K562 (cell line): ENCODE measurements around the gene SMIM35. TPM values are rescaled to one million over a fixed set of nuclear protein-coding genes. Genes with fewer than 3 reads are reported as not detected.

ENCODE experiments used
- AFF1 ChIP-seq, 2 experiments: fragments of 450-650 bp; IDR thresholded peaks; 2 replicates each; pipeline ENCODE4 v1.6.1; 2018; ENCODE audit warnings: mild to moderate bottlenecking in 2 of 2, low read depth in 1 of 2; ENCODE audit not compliant: partially characterized antibody in 2 of 2
- BMI1 ChIP-seq: fragments of 150-350 bp; IDR thresholded peaks from 2 replicates; pipeline ENCODE4 v1.6.1; 2014; ENCODE audit warnings: low read length
- CTCF ChIP-seq, 3 experiments: IDR thresholded peaks in 2 of 3; conservative IDR thresholded peaks in 1 of 3; 2 replicates each; pipeline ENCODE4 v1.5.1; 2011 to 2012; ENCODE audit warnings: low read length in 3 of 3, mild to moderate bottlenecking in 3 of 3, control low read depth in 2 of 3, improper control_type of control experiment in 1 of 3, inconsistent platforms in 1 of 3, low read depth in 1 of 3, mixed read lengths in 1 of 3, moderate library complexity in 1 of 3; ENCODE audit not compliant: insufficient read depth in 2 of 3
- DLX4 ChIP-seq: fragments of 250-450 bp; sonication (Bioruptor Pico); IDR thresholded peaks from 2 replicates; pipeline ENCODE4 v1.6.1; 2021; ENCODE audit warnings: mild to moderate bottlenecking
- GABPB2 ChIP-seq: fragments of 250-450 bp; sonication (Bioruptor Pico); conservative IDR thresholded peaks from 2 replicates; pipeline ENCODE4 v1.5.1; 2021; ENCODE audit warnings: mild to moderate bottlenecking
- GATA2 ChIP-seq: sonication (generic); formaldehyde crosslinking; IDR thresholded peaks from 2 replicates; pipeline ENCODE4 v1.4.0; 2020; ENCODE audit warnings: mild to moderate bottlenecking, missing genetic modification reagents
- HINFP ChIP-seq: fragments of 450-650 bp; conservative IDR thresholded peaks from 2 replicates; pipeline ENCODE4 v1.6.1; 2016; ENCODE audit warnings: missing genetic modification characterization, low read depth, mild to moderate bottlenecking, control low read depth, missing compliant biosample characterization
- KAT8 ChIP-seq: fragments of 450-650 bp; IDR thresholded peaks from 2 replicates; pipeline ENCODE4 v1.6.1; 2016; ENCODE audit warnings: low read depth, mild to moderate bottlenecking
- KLF16 ChIP-seq: IDR thresholded peaks from 2 replicates; pipeline ENCODE4 v1.6.1; 2016; ENCODE audit warnings: antibody characterized with exemption
- MCM2 ChIP-seq: fragments of 450-650 bp; IDR thresholded peaks from 2 replicates; pipeline ENCODE4 v1.6.1; 2017; ENCODE audit warnings: low read depth, mild to moderate bottlenecking
- MIER1 ChIP-seq: fragments of 450-650 bp; IDR thresholded peaks from 2 replicates; pipeline ENCODE4 v1.6.1; 2016; ENCODE audit warnings: antibody characterized with exemption, mild to moderate bottlenecking, low read depth
- MYC ChIP-seq, 2 experiments: fragments of 250-450 bp in 1 of 2; sonication (Bioruptor Pico) in 1 of 2; IDR thresholded peaks; 2 replicates each; pipeline versions ENCODE4 v1.5.1 to v1.6.1; 2012 to 2021; ENCODE audit warnings: low read depth in 2 of 2, borderline replicate concordance in 1 of 2, improper control_type of control experiment in 1 of 2, low read length in 1 of 2, mild to moderate bottlenecking in 1 of 2, moderate library complexity in 1 of 2
- SP1 ChIP-seq: sonication (generic); formaldehyde crosslinking; IDR thresholded peaks from 2 replicates; pipeline ENCODE4 v1.8.1; 2022; ENCODE audit warnings: mild to moderate bottlenecking, missing genetic modification reagents
- TOE1 ChIP-seq, 2 experiments: fragments of 450-650 bp in 1 of 2; sonication (generic) in 1 of 2; formaldehyde crosslinking in 1 of 2; IDR thresholded peaks; 2 replicates each; pipeline versions ENCODE4 v1.7.1 to v1.8.0; 2016 to 2022; ENCODE audit warnings: borderline replicate concordance in 2 of 2, mild to moderate bottlenecking in 2 of 2, antibody characterized with exemption in 1 of 2, inconsistent platforms in 1 of 2, low read depth in 1 of 2, missing genetic modification reagents in 1 of 2, moderate library complexity in 1 of 2
- U2AF2 ChIP-seq: fragments of 200-400 bp; formaldehyde crosslinking; optimal IDR thresholded peaks from 2 replicates; pipeline ENCODE3; 2017; ENCODE audit warnings: low read depth, mild to moderate bottlenecking, low read length
- ZNF512 ChIP-seq: IDR thresholded peaks from 2 replicates; pipeline ENCODE4 v1.6.1; 2016; ENCODE audit warnings: missing genetic modification characterization, missing compliant biosample characterization
- polyA plus RNA-seq, 8 experiments: library from polyadenylated mRNA; depleted of rRNA in 4 of 8; stranded (reverse) in 5 of 8; unstranded in 3 of 8; fragments of >200 nt; fragmentation: Nextera tagmentation in 2 of 8; fragmentation: Illumina TruSeq in 1 of 8; extraction: Ambion mirVana in 2 of 8; extraction: Trizol in 1 of 8; gene quantifications; 2 replicates each; pipeline versions ENCODE4 v1.2.1 to v1.2.3, GENCODE V29; 2011 to 2014; ENCODE audit warnings: inconsistent platforms in 1 of 8, missing spikeins in 1 of 8
- total RNA-seq, 7 experiments: library from RNA; depleted of rRNA in 6 of 7; stranded (reverse); fragments of >200 nt in 6 of 7; fragmentation: Illumina TruSeq in 2 of 7; extraction: Trizol in 2 of 7; gene quantifications; 2 replicates each; pipeline versions ENCODE4 v1.2.1 to v1.2.3, GENCODE V29; 2011 to 2021; ENCODE audit warnings: low replicate concordance in 1 of 7

Gene SMIM35
- total and polyA plus RNA-seq, 9 of the 15 experiments (the other 6 are each of a cell fraction or from before 2014, with no cell fraction given) = 0.03 TPM; not detected in 7

- no peak for TF ChIP-seq CTCF (IDR thresholded peaks at IDR 0.05 in 2 of 3, conservative IDR thresholded peaks at IDR 0.05 in 1 of 3; ENCODE audit: insufficient read depth in 2 of 3, low read depth in 1 of 3, low read length in 3 of 3)
- no peak for TF ChIP-seq DLX4 (CRISPR knock-in tag)
- TF ChIP-seq MIER1 = no peak
- TF ChIP-seq GABPB2 (CRISPR knock-in tag) = no peak
- TF ChIP-seq MCM2 = no peak
- no peak for TF ChIP-seq TOE1 (IDR thresholded peaks at IDR 0.05; ENCODE audit: borderline replicate concordance)
- TF ChIP-seq TOE1 (CRISPR knock-in tag; IDR thresholded peaks at IDR 0.05; ENCODE audit: borderline replicate concordance, low read depth) = no peak
- peak in 1 of 2 experiments; percentile 45 for TF ChIP-seq AFF1 (IDR thresholded peaks at IDR 0.05; ENCODE audit: low read depth in 1 of 2, partially characterized antibody in 2 of 2)
- no peak for TF ChIP-seq BMI1
- no peak for TF ChIP-seq KLF16
- TF ChIP-seq HINFP (tag) = no peak
- no peak; the same call in 1 of the 2 replicates for TF ChIP-seq MYC (IDR thresholded peaks at IDR 0.05; ENCODE audit: low read depth, low read length)
- TF ChIP-seq MYC (CRISPR knock-in tag; IDR thresholded peaks at IDR 0.05; ENCODE audit: borderline replicate concordance, low read depth) = no peak
- no peak for TF ChIP-seq ZNF512 (tag)
- no peak for TF ChIP-seq KAT8
- no peak for TF ChIP-seq SP1
- TF ChIP-seq GATA2 (CRISPR knock-in tag) = no peak
- no peak for TF ChIP-seq U2AF2
Observed at GRCh38 chr11:118001494-118001971, 85.2 kb downstream of the SMIM35 start (continued).
